Measurements from ENCODE around the gene GPR89B.
"Not testable (repeated sequence)": the region's sequence is repeated elsewhere in the genome, so short reads cannot be mapped to it uniquely, and the experiment has no call there.

DNA sequence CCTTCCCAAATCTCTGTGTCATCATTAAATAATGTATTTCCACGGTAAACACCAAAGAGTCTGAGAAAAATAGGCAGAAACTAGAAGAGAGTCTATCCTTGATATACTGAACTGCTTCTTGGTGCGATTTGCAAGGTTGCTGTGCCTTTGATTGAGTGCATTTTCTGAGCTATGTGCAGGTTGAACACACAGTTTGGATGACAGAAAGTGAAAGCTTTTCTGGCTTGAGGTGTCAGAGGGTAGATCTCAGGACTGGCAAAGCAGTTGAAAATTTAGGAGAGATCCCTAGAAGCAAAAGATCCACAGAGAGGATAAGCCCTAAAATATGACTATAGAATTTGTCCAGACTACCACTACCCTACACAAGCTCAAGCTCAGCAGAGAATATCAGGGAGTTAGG, 31.5 kb downstream of the GPR89B start:
- TF ChIP-seq, protein P1, sequence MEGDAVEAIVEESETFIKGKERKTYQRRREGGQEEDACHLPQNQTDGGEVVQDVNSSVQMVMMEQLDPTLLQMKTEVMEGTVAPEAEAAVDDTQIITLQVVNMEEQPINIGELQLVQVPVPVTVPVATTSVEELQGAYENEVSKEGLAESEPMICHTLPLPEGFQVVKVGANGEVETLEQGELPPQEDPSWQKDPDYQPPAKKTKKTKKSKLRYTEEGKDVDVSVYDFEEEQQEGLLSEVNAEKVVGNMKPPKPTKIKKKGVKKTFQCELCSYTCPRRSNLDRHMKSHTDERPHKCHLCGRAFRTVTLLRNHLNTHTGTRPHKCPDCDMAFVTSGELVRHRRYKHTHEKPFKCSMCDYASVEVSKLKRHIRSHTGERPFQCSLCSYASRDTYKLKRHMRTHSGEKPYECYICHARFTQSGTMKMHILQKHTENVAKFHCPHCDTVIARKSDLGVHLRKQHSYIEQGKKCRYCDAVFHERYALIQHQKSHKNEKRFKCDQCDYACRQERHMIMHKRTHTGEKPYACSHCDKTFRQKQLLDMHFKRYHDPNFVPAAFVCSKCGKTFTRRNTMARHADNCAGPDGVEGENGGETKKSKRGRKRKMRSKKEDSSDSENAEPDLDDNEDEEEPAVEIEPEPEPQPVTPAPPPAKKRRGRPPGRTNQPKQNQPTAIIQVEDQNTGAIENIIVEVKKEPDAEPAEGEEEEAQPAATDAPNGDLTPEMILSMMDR (conservative IDR thresholded peaks at IDR 0.05), result not testable (repeated sequence)
- TF ChIP-seq EZH2 (IDR thresholded peaks at IDR 0.05; ENCODE audit: low read depth), result not testable (repeated sequence)

All from PC-9 (cell line).